ENCODE results near the gene CAMK2N2. TPM values are rescaled to one million over a fixed set of nuclear protein-coding genes. Genes with fewer than 3 reads are reported as not detected.

The CAMK2N2 gene
- total RNA-seq, 1 experiment from 2014 or later, result 0.13 TPM

Other genes starting within 250 kb of the CAMK2N2 start
- 9.1 and 9.6 TPM in 2 replicates for gene ABCC5, start 243.7 kb downstream of the CAMK2N2 start, total RNA-seq (2014; rRNA removed; shearing (Covaris generic))
- not detected in 2 replicates for gene HTR3D, start 229.8 kb downstream of the CAMK2N2 start, total RNA-seq (2014; rRNA removed; shearing (Covaris generic))
- gene HTR3C, start 208.5 kb downstream of the CAMK2N2 start, total RNA-seq (2014; rRNA removed; shearing (Covaris generic)), result not detected in 2 replicates
- gene HTR3E, start 164.5 kb downstream of the CAMK2N2 start, total RNA-seq (2014; rRNA removed; shearing (Covaris generic)), result not detected in 2 replicates
- gene EIF2B5, start 126.2 kb downstream of the CAMK2N2 start, total RNA-seq (2014; rRNA removed; shearing (Covaris generic)), result 49.5 and 62.3 TPM in 2 replicates
- 32.2 and 33.6 TPM in 2 replicates for gene DVL3, start 106.2 kb downstream of the CAMK2N2 start, total RNA-seq (2014; rRNA removed; shearing (Covaris generic))
- 282 and 609 TPM in 2 replicates for gene AP2M1, start 86.7 kb downstream of the CAMK2N2 start, total RNA-seq (2014; rRNA removed; shearing (Covaris generic))
- 19.2 and 28.7 TPM in 2 replicates for gene ABCF3, start 75.4 kb downstream of the CAMK2N2 start, total RNA-seq (2014; rRNA removed; shearing (Covaris generic))
- not detected in 2 replicates for gene VWA5B2, start 32.0 kb downstream of the CAMK2N2 start, total RNA-seq (2014; rRNA removed; shearing (Covaris generic))
- gene ALG3, start 12.6 kb downstream of the CAMK2N2 start, total RNA-seq (2014; rRNA removed; shearing (Covaris generic)), result 26.4 and 30.1 TPM in 2 replicates
- 3.2 and 6.2 TPM in 2 replicates for gene EEF1AKMT4, start 11.9 kb downstream of the CAMK2N2 start, total RNA-seq (2014; rRNA removed; shearing (Covaris generic))
- gene ECE2, start 14.5 kb upstream of the CAMK2N2 start, total RNA-seq (2014; rRNA removed; shearing (Covaris generic)), result not detected in 2 replicates
- gene PSMD2, start 37.7 kb upstream of the CAMK2N2 start, total RNA-seq (2014; rRNA removed; shearing (Covaris generic)), result 423 and 627 TPM in 2 replicates
- gene EIF4G1, start 53.1 kb upstream of the CAMK2N2 start, total RNA-seq (2014; rRNA removed; shearing (Covaris generic)), result 250 and 257 TPM in 2 replicates
- 13.9 and 14.4 TPM in 2 replicates for gene FAM131A, start 76.0 kb upstream of the CAMK2N2 start, total RNA-seq (2014; rRNA removed; shearing (Covaris generic))
- gene CLCN2, start 100.1 kb upstream of the CAMK2N2 start, total RNA-seq (2014; rRNA removed; shearing (Covaris generic)), result 8.8 and 11.6 TPM in 2 replicates
- gene POLR2H, start 100.2 kb upstream of the CAMK2N2 start, total RNA-seq (2014; rRNA removed; shearing (Covaris generic)), result 101 and 103 TPM in 2 replicates
- not detected in 2 replicates for gene THPO, start 116.7 kb upstream of the CAMK2N2 start, total RNA-seq (2014; rRNA removed; shearing (Covaris generic))
- 0.26 TPM in 1 of 2 replicates, not detected in the other for gene CHRD, start 118.5 kb upstream of the CAMK2N2 start, total RNA-seq (2014; rRNA removed; shearing (Covaris generic))

All from SJSA1 (cell line).